Measurements from ENCODE around the gene LITAFD.
"Not testable (repeated sequence)": the region's sequence is repeated elsewhere in the genome, so short reads cannot be mapped to it uniquely, and the experiment has no call there.

LITAFD gene

DNA sequence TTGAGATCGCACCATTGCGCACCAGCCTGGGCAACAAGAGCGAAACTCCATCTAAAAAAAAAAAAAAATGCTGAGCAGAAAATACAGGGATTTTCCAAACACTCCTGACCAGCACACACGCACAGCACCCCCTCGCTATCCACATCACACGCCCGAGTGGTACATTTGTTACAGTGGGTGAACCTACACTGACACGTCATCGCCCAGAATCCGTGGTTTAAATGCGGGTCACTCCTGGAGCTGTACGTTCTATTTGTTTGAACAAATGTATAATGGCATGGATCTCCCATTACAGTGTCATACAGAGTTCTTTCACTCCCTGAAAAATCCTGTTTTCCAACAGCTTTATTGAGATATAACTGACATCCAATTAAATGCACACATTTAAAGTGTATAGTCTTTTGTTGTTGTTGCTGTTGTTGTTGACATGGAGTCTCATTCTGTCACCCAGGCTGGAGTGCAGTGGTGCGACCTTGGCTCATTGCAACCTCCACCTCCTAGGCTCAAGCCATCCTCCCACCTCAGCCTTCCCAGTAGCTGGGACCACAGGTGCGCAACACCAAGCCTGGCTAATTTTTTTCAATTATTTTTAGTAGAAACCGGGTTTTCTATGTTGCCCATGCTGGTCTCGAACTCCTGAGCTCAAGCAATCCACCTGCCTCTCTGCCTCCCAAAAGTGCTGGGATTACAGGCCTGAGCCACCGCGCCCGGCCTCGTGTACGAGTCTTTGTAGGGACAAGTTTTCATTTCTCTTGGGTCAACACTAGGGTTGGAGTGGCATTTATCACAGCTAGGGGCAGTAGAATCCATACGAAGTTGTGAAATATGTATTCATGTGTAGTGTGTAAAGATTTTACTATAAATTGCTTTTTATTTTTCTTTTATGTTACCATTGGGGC, 8.9 kb upstream of the LITAFD start:
- no peak for DNase-seq

DNA sequence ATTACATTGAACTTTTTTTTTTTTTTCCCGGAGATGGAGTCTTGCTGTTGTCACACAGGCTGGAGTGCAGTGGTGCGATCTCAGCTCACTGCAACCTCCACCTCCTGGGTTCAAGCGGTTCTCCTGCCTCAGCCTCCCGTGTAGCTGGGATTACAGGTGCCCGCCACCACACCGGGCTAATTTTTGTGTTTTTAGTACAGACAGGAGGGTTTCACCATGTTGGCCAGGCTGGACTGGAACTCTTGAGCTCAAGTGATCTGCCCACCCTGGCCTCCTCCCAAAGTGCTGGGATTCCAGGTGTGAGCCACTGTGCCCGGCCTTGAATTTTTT, 8.3 kb upstream of the LITAFD start:
- not testable (repeated sequence) for DNase-seq

DNA sequence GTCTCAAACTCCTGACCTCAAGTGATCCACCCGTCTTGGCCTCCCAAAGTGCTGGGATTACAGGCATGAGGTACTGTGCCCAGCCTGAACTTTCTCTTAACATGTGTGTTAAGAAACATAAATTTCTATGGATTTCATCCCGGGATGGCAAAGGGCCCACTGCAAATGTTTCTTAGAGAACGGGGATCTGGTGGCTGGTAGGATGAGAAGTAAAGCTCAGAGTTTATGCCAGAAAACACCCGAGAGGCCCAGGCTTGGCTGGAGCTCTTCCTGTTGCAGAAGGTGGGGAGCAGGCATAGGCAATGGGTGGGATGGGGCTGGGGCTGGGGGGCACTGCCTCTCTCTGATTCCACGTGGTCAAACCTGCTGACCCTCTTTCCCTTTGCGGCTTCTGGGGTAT, 7.8 kb upstream of the LITAFD start:
- no peak for DNase-seq

DNA sequence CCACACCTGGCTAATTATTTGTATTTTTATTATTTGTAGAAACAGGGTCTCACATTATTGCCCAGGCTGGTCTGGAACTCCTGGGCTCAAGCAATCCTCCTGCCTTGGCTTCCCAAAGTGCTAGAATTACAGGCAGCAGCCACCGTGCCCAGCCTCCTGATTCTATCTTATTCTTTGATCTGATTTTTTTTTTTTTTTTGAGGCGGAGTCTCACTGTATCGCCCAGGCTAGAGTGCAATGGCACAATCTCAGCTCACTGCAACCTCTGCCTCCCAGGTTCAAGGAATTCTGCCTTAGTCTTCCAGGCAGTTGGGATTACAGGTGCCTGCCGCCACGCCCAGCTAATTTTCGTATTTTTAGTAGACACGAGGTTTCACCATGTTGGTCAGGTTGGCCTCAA, 6.8 kb upstream of the LITAFD start:
- DNase-seq: not testable (repeated sequence)

DNA sequence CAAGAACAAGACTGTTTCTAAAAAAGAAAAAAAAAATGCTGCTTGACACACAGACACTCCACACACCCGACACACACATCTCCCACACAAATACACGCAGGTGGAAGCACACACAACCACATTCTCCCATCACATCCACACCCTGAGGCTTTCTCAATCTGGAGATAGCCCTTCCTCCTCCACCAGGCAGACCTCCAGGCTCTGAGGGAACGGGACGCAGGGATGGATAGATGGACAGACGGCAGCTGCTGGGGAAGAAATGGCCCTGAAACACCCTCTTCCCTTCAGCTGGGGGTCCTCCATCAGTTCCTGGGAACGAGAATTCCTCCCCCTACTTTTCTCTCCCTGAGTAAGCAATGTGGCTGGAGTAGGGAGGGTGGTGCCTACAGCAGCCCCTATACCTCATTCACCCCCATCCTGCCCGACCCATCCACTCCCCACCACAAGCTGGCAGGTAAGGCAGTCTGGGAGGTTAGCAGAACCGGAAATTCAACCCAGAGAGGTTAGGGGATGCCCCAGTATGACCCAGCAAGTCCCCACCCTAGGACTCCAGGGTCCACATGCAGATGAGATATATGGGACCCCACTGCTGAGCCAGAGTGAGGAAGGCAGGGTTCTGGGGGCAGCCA, 4.1 kb upstream of the LITAFD start:
- no peak for DNase-seq

DNA sequence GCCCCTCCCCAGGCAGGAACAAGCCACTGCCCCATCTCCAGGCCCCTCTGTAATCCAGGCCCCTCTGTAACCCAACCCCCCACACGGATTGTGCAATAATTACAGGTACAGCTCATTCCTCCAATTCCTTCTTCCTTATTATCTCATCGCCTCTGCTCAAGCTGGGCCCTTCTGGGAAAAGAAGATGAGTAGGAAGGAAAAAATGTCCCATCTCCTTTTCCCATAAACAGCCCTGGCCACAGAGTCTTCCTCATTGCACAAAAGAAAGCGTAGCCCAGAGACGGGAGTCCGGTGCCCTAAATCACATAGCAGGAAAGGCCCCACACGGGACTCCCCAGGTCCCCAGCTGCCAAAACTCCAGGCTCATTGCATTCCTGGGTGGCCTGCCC, 3.6 kb upstream of the LITAFD start:
- no peak for DNase-seq

DNA sequence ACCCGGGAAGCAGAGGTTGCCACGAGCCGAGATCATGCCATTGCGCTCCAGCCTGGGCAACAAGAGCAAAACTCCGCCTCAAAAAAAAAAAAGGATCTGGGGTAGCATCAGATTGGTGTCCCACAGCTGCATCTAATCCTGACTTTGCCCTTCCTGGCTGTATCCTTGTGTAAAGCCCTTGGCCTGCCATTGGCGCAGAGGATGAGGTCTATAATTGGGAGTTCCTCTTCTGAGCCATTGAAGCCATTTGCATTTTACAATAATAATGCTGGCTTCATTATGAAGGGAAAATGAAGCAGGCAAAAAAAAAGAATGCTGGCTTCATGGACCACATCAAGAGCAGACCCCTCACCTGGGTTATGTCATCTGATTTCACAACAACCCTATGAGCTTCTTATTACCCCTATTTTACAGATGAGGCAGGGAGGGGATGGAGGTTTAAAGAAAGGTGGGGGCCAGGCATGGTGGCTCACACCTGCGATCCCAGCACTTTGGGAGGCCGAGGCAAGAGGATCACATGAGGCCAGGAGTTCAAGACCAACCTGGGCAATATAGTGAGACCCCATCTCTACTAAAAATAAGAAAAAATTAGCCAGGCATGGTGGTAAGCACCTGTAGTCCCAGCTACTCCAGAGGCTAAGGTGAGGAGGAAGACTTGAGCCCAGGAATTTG, 1.2 kb upstream of the LITAFD start:
- no peak for DNase-seq

DNA sequence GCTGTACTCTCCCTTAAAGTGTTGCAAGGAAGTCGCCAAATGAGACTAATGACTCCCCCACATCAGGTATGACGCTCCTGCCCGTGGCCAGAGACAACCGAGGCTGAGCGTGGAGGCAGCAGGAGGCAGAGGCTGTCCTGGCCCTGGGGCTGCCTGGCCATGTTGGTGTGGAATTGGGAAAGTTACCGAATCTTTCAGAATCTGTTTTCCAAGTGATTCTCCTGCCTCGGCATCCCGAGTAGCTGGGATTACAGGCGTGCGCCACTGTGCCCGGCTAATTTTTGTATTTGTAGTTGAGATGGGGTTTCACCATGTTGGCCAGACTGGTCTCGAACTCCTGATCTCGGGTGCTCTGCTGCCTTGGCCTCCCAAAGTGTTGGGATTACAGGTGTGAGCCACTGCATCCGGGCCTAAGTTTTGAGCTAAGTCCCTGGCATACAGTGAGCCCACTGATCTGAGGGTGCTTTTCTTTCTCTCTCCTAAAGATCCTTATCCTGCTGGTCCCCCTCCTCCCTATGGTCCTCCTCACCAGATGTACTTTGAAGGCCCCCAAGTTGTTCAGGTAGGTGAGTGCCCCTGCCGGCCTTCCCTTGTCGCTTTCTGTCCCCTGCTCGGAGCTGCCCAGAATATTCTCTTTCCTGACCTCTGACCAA, 700 bp downstream of the LITAFD start:
- DNase-seq: no peak

DNA sequence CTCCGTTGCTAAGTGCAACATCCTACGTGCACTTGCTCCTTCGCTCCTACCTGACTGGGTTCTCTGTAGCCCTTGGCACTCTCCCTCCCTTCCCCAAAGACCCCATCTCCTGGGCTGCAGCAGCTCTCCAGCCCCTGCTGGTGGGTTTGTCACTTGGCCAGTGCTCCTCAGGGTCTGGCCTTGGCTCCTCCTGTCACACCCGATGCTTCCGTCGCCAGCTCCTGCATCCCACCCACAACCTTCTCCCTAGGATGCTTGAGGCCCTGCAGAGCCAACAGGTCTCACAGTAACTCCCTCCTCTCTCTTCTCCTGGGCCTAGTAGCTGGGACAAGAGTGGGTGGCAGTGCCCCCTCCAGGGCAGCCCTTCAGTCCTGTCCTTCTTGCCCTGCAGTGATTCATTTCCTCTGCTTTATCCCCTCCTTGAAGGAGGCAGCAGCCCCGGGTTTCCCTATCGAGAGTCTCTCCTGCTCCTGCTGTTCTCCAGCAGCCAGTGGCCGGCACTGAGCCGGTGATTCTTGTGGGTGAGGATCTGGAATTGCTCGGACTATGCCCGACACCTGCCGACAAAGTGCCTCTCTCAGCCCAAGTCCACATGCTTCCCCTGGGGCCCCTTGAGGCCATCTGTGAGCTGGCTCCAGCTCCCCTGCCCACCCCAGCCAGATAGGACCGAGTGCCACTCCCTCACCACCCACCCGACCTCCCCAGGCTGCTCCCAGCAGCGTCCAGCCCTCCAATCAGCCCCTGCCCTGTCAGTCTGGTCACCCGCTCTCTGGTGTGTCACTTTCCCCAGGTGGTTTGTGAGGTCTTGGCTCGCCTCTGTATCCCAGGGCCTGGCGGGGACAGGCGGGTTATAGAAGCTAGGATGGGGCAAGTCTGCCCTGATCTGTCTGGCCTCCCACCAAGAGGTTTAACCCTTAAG, 3.8 kb downstream of the LITAFD start:
- no peak for DNase-seq

DNA sequence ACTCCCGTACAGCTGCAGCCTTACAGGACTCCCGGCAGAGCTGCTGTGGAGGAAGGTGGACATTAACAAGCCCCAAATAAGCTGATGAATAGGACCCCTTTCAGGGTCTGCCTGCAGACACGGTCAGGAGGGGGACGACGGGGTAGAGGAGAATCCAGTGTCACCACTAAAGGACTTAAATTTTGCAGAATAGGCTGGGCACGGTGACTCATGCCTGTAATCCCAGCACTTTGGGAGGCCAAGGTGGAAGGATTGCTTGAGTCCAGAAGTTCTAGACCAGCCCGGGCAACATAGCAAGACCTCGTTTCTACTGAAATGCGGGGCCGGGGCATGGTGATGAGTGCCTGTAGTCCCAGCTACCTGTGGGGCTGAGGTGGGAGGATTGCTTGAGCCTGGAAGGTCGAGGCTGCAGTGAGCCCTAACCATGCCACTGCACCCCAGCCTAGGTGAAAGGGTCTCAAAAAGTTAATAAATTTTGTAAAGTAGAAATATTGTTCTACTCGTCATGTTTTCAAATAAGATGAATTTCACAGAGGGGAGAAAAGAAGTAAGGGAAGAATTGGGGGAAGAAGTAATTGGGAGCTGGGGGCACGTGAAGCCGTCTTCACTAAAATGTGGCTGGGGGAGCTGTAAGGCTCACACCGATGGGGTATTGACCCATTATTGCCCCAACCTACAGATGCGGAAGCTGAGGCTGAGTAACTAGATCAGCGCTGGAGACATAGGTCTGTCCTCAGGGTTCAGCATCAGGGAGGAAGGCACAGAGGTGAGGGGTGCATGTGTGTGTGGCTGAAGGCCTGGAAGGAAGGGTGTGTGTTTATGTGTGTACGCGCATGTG, 4.7 kb downstream of the LITAFD start:
- DNase-seq: no peak

DNA sequence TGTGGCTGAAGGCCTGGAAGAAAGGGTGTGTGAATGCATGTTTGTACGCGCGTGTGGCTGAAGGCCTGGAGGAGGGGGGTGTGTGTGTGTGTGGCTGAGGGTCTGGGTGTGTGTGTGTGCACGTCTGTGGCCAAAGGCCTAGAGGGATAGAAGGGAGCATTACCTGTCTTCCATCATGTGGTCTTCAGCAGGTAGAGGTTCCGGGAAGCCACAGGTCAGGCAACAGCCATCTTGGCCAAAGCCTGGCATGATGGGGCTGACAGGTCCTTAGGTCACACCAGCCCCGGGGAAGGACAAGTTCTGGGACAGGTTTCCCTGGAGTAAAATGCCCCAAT, 5.2 kb downstream of the LITAFD start:
- DNase-seq: no peak

DNA sequence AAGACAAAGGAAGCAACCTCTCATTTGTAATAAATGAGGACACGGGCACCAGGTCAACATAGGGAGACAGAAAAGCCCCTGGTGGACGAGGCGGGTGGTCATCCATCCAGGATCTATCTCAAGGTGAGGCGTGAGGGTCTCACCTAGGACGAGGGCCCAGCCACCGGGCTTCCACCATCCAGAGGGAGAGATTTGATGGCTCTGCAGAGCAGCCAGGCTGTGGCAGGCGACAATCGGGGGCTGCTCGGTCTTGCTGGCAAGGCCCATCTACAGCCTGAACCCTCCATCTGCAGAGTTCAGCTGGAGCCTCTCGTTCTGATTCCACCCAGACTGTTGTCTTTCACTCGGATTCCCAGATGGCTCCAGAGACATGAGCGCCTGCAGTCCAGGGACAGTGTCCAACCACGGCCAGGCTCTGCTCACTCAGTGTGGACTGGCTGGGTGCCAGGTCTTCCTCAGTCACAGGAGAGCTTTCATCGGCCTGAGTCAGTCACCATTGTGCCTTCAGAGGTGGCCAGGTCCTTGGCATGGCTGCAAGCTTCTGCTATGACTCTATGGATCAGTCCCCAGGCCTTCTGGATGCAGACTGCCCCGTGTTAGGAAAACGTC, 5.9 kb downstream of the LITAFD start:
- no peak for DNase-seq

DNA sequence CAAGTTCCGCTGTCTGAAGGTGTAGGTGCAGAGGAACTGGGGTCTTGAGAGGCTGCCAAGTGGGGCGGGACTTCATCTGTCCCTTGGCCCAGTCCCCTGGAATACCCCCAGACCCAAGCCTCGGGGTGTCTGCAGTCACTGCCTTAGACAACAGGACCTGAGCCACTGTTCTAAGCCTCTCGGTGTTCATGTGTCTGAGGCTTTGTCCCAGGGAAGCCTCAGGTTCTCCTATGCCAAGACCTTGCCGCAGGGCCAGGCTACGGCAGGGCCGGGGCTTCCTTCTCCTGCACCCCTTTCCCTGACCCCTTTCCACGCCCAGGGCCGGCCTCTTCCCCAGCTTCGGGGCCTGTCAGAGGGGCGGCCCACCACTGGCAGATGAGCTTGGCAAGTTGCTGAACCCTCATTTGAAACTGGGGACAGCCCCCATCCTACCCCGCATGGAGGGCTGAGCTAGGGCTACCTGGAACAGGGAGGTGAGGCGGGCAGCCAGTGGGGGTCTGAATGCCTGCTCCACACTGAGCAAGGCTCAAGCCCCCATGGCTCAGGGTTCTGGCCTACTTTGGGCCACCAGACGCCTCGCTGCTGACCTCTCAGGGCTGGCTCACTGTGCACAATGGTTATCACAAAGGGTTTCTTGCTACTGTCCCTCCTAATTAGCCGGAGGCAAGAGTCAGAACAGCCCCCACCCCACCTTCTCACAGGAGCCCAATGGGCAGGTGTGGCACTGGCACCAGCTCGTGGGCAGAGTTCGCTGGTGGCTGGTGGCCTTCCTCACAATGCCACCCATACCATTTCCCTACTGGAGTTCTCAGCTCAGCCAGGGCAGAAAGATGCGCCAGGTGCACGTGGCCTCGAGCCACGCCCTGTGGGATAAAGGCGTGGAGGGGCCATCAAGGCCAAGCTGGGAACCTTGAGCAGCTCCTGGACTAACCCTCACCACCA, 7.1 kb downstream of the LITAFD start:
- no peak for DNase-seq

DNA sequence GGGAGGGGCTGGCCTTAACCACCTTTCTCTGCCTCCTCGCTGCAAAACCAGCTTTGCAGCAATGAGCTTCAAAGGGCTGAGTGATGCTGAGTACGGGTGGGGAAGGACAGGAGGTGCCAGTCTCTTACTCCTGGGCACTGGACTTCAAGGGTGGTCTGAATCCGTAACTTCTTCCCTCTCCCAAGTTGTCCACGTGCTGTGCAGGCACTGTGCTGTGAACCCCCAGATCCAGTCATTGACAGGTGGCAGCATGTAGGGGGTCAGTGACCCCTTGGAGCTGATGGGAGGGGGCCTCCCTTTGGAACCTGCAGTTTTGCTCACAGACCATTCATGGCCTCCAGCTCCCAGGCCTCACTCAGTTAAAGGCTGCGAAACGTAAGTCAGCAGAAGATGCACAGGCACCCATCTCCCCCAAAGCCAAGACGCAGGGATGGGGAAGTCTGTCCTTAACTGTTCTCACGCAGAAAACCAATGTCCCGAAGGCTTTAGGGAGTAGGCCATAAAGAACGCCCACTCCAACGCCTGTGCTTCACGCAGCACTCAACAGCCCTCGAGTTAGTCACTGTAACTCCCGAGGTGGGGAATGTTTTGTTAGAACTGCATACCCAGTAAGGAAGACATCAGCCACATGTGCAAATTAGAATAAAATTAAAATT, 7.9 kb downstream of the LITAFD start:
- no peak for DNase-seq

DNA sequence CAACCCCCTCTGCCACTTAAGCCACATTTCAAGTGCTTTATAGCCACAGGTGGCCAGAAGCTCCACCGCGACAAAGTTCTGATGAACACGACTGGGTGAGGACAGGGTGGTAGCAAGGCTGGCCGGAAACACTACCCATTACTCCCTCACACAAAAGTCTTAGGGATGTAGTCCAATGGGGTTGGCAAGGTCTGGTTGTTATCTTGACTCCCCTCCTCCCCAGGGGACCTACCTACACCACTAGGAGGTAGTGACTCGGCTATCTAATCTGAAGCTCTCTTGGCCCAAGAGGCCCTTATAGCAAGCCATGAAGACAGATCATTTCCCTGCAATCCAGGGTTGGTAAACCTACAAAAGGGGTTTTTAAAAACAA, 8.4 kb downstream of the LITAFD start:
- no peak for DNase-seq

DNA sequence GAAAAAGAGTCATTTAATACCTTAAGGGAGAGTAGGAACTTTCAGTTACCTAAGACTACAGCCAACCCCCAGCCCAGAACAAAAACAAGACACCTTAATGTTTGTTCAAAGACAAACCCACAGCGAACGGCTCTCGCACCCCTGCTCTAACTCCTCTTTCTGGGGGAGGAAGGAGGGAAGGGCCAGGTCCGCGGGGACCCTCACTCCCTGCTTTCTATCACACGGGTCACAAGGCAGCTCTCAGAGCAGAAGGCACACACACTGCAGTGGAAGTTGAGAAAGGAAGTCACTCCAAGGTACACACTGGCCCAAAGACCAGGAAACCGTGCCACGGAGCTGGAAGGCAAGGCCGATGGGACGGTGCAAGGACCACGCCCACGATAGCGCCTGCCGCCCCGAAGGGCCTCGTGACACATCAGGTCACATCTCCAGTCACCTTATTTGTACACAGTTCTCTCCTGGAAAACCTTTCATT, 10.0 kb downstream of the LITAFD start:
- DNase-seq: no peak

DNA sequence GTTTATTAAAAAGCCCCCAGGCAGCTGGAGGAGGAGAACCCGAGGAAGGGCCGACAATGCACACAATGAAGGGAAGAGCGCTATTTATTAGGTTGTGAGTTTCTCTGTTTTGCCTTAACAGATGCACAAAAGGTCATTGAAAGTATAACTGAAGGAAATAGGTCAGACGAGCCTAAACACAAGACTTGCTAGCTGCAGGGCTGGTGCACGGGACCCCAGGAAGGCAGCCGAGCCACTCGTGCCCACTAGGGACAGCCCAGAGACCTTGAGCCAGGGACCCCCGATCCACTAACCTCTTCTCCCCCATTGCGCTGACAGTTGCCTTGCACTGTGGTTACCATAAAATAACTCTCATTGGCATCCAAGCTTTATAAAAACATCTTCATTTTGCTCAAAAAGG, 11.3 kb downstream of the LITAFD start:
- DNase-seq: no peak

DNA sequence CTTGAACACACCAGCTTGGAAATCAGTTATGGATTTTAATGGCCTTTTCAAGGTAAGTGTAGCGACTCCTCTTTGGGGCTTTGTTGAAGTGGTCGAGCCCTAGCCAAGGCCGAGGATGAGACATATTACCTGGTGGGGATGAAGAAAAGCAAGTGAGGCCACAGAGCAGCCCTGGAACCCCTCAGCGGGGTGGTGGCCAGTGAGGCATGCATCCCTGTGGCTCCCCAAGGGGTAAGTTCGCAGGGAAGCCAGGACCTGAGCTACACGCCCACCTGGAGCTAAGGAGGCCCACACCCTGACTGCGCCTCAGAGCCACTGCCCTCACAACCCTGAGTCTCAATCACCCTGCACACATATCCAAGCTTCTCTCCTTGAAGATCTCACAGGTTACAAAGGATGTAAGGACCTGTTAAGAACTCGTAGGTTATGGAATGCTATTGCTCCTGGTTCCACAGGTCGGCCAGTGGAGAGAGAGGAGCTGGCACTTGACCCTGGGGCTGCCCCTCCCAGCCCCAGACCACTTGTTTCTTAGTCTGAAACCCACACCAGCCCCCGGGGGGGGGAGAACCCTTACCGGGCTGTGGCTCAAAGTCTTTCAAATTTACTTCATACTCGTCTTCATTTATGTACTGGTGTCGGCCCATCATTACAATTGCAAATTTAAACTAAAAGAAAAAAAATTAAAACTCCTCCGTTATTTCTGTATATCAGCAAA, 12.0 kb downstream of the LITAFD start:
- DNase-seq: no peak
